Ascending aorta (tissue), 1 donor: ENCODE results near the gene ARHGAP10. TPM values are rescaled to one million over a fixed set of nuclear protein-coding genes. Genes with fewer than 3 reads are reported as not detected.

Source experiments
- total RNA-seq: library from RNA; depleted of rRNA; stranded (reverse); fragments of >200 nt; gene quantifications from one replicate; pipeline ENCODE4 v1.1.0, GENCODE V29; 2016

Gene ARHGAP10
- total RNA-seq, 1 donor from 2014 or later = 77.3 TPM

Other genes with a start within 250 kb of the ARHGAP10 start
- 14.2 TPM for gene TMEM184C, start 114.7 kb upstream of the ARHGAP10 start, total RNA-seq
- 1.6 TPM for gene PRMT9, start 47.9 kb upstream of the ARHGAP10 start, total RNA-seq